Measurements from ENCODE around the gene PRRT4. TPM values are rescaled to one million over a fixed set of nuclear protein-coding genes. Genes with fewer than 3 reads are reported as not detected.

The PRRT4 gene
- total and polyA plus RNA-seq, 2 of the 4 experiments (the other 2 are of a cell fraction) = not detected

DNA sequence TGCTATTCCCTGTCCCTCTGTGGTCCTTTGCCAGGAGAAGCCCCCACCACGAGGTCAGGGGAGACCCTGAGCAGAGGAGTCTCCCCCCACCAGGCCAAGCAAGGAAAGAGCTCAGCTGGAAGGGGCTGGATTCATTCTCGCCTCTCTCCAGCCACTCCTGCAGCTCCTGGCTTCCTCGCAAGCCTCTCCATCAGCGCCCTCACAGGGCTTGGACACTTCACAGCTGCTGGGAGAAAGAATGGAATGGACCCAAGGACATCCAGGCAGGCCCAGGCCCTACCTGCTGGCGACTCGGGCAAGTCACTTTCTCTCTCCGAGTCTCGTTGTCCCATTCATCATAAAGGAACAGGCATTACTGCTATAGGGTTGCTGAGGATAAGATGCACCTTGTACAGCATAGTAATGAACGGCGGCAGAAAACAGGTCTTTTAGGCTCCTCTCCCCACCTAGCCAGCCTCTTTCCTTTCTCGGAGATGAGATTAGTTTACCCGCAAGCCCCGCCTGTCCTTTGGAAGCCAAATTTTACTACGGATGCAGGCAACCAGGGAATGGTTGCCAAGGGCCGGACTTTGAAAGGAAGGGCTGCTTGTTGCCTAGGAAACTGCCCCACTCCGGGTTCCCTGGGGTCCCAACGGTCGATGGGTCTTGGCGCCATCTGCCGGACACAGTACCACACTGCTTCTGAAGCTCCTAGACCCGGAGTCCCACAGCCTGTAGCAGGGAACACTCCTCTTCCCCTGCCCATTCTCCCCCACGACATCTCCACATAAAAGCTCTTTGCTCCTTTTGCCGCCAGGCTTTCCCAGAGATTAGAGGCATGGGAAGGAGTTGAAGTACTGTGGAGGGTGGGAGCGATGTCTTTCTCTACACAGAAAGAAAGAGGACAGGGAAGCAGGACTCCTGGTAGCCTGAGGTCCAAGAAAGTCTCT, 26.0 kb upstream of the PRRT4 start (continued):
- TF ChIP-seq MAFK (IDR thresholded peaks at IDR 0.05; ENCODE audit: low read depth, low read length) (no peak), MAZ (IDR thresholded peaks at IDR 0.05; ENCODE audit: borderline replicate concordance, low read depth, low read length) (peak; percentile 37; the same call in 1 of the 2 replicates)

DNA sequence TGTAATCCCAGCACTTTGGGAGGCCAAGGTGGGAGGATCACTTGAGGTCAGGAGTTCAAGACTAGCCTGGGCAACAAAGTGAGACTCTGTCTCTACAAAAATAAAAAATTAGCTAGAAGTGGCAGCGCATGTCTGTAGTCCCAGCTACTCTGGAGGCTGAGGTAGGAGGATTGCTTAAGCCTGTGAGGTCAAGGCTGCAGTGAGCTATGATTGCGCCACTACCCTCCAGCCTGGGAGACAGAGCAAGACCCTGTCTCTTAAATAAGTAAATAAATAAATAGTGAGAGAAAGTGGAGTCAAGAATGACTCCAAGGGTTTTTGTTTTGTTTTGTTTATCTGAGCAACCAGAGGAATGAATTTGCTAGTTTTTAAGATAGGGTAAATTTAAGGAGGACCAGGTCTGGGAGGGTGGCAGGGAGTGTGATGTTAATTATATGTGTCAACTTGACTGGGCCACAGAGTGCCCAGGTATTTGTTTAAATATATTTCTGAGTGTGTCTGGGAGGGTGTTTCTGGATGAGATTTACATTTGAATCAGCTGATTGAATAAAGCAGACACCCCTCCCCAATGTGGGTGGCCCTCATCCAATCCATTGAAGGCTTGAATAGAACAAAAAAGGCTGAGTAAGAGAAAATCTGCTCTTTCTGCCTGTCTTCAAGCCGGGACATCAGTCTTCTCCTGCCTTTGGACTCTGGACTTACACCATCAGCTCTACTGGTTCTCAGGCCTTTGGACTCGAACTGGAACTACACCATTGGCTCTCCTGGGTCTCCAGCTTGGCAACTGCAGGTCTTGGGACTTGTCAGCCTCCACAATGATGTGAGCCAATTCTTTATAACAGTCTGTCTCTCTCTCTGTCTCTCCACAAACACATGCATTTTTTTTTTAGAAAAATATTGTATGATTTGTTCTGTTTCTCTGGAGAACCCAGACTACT, 24.8 kb upstream of the PRRT4 start:
- intact Hi-C loops (cut with micrococcal nuclease) = no loop called here
- no peak overlapping the region for H3K4ac ChIP-seq (ENCODE audit: low read depth, low read length)

More for the DNA sequence above, 24.8 kb upstream of the PRRT4 start:
- H4K5ac ChIP-seq (ENCODE audit: low read depth, low read length) = no peak overlapping the region
- in situ Hi-C loops (cut with MboI; ENCODE audit: low sequenced_read_pairs) (no loop called here), dilution Hi-C loops (cut with HindIII; ENCODE audit: low sequenced_read_pairs, unreplicated experiment) (no loop called here)
- DNase-seq = no peak
- H3K56ac ChIP-seq (ENCODE audit: extremely low read depth, insufficient read depth, low read length) = no peak overlapping the region
- BruUV-seq (replicated peaks) = no TSS peak
- H3K9me3 ChIP-seq (ENCODE audit: control insufficient read depth, insufficient read depth, low read length) = no peaks in the 10 kb centered on the region
- peaks cover 36% of the 10 kb centered on the region for H3K27me3 ChIP-seq (ENCODE audit: control insufficient read depth, insufficient read depth, low read length)
- ChIA-PET CTCF (interaction anchor here (0.7 to 3.8 kb wide), 5 partner anchors 9 to 75 kb away, joined by 3 to 66 read pairs (median 4); partner anchors contain the start of genes IMPDH1 and RBM28), POLR2A (ENCODE audit: unreplicated experiment) (no interaction called here)
- H4K8ac ChIP-seq (ENCODE audit: low read depth in 2 of 2, low read length in 2 of 2) = no peak overlapping the region
- no peak overlapping the region for H3K4me3 ChIP-seq (ENCODE audit: insufficient read depth, low read depth, low read length)
- ATAC-seq (ENCODE audit: low read depth) = no peak
- no peak overlapping the region for H3K9ac ChIP-seq (ENCODE audit: low read depth, low read length)
- H2BK20ac ChIP-seq (ENCODE audit: low read depth, low read length) = no peak overlapping the region
- no peak overlapping the region for H2BK15ac ChIP-seq (ENCODE audit: low read depth, low read length)
- no peak overlapping the region for H2BK5ac ChIP-seq (ENCODE audit: low read depth, low read length, poor library complexity, severe bottlenecking)
- H3K14ac ChIP-seq (replicated peaks; ENCODE audit: low read depth, low read length) = no peak overlapping the region
- H2AK9ac ChIP-seq (replicated peaks; ENCODE audit: low read depth, low read length, poor library complexity) = no peak overlapping the region
- no peaks in the 10 kb centered on the region for H3K4me1 ChIP-seq (ENCODE audit: control insufficient read depth, insufficient read depth, low read length)
- no peak overlapping the region for H3K18ac ChIP-seq (ENCODE audit: low read depth, low read length)
- H4K20me1 ChIP-seq (ENCODE audit: insufficient read depth, low read length) = peaks cover 4% of the 10 kb centered on the region; the same call in 1 of the 2 replicates
- H3K36me3 ChIP-seq (ENCODE audit: control insufficient read depth, insufficient read depth, low read length) = no peaks in the 10 kb centered on the region
- H2BK120ac ChIP-seq (ENCODE audit: low read depth, low read length) = no peak overlapping the region
- no peak overlapping the region for H2AK5ac ChIP-seq (ENCODE audit: low read depth, low read length)
- WGBS, 2 experiments (ENCODE audit: extremely low coverage in 2 of 2, insufficient read length in 1 of 2) = 20% methylated on average over 2 of the region's 4 CpGs; no CpG with 5 or more reads in 1 of the 2 experiments
- H3K9me1 ChIP-seq (ENCODE audit: insufficient read depth, low read length) = no peaks in the 10 kb centered on the region
- no peak overlapping the region for H3K4me2 ChIP-seq (ENCODE audit: low read depth, low read length)
- no peaks in the 10 kb centered on the region for H3K79me1 ChIP-seq (ENCODE audit: low read depth in 1 of 2, low read length in 2 of 2)
- TF ChIP-seq POLR2A (IDR thresholded peaks at IDR 0.05; ENCODE audit: low read depth, low read length) = no peak
- peak; percentile 74 for TF ChIP-seq CEBPB (IDR thresholded peaks at IDR 0.05; ENCODE audit: low read depth, low read length)
- H2AFZ ChIP-seq (replicated peaks; ENCODE audit: low read length, poor library complexity) = no peak overlapping the region
- no peak overlapping the region for H4K91ac ChIP-seq (ENCODE audit: insufficient read depth, low read depth, low read length)
- no peak overlapping the region for H3K27ac ChIP-seq (ENCODE audit: insufficient read depth, low read length)
- no peak overlapping the region for H3K23ac ChIP-seq (ENCODE audit: low read depth, low read length)

Data from IMR-90 (cell line).